Limb (tissue), 2 donors: ENCODE data around the gene IPO5.

Source experiments
- DNase-seq, 2 donors: peaks; one replicate each; pipeline ENCODE4 v3.0.0-alpha.2; 2016; ENCODE audit errors: extremely low spot score in 2 of 2

IPO5 gene

DNA sequence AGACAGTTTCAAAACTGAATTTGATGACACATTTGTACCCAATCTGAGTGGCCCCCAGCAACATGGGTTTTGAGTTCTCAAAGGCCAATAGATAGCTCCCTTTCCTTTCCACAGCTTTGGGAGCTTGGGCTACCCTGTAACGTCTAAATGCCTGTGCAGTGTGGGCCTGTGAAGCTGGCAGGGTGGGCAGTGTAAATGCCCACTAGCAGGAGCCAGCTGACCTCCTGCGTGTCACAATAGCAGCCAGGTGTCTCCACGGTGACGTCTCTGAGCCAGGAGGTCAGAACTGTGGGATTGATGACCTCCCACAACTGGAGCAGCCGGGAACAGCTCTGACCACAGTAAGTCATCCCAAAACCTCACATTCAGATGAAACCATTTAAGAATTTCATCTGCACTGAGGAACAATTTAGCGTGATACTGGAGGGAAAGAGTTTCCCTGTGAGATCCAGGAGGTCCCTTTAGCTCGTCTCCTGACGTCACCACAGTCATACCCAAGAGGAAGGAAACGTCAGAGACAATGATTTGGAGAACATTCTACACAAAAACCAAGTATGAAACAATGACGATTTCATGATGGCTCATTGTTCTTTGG is at the start of gene IPO5:
IPO5 (plus strand) TSS at position 300 of the 595 bp plus-strand sequence. CDS start 23,022 bp downstream, outside the sequence.
- no peak for DNase-seq

DNA sequence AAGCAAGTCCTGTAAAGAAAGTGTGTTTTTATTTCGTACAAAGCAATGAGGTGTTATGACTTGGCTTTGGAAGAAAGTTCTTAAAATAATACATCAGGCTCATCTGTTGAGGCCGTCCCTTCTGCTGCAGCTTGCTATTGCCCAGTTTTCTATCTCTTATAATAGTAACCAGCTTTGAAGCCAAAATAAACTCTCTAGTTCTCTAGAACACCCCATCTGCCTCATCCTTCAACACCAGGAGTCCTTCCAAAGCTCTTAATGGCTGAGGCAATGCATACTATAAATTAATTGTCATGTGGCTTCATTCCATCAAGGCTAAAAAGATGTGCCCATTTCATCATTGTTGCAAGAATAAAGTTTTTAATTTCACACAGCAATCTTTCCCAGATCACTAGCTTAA is 49.4 kb upstream of the IPO5 start:
- no peak for DNase-seq

DNA sequence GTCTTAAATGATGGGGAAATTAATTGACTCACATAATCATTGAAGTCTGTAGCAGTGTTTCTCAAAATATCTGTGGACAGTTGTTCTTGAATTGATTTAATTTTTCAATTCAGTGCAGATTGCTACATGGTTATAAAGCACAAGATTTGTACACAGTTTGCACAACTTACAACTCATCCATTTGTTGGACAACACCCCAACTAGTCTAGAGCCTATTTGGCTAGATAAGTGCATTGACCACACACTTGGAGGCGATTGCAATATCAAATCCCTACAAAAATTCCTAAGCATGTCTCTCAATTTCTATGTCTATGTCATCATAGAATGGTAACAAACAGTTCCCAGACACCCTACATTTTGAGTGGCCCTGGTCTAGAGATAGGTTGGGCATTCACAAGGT is 48.0 kb upstream of the IPO5 start:
- no peak for DNase-seq

DNA sequence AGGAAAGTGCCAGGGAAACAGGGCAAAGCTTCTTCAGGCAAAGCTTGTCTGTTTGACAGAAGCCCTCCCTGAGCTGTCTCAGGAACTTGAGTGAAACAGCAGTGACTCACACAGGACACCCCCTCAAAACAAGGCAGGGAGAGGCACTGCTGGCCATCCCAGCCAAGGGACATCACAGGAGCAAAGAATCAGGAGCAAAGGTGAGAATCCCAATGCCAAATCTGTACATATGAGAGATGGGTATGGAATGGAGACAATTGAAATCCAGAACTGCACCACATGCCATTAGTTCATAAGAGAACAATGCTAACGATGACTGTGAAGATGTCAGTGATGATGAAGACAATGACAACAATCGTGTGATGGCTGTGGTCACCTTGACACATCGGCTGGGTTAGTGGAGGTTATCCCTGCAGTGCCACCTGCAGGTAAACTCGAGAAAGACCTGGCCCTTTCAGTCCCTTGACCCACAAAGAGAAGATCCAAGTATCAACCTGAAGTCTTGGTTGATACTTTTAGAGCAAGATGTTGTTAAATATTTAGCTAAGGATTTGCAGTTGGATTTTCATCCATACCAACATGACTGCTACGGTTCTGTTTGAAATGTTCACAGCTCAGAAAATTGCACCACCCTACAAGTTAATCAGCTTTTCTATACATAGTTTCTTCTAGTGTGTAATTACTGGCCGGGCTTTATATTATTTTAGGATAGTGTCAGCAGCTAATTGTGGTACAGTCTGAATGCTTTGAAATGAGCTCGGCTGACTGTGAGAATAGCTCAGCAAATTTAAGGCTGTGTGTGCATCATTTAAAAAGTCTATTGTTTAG is 42.0 kb upstream of the IPO5 start:
- DNase-seq: no peak

DNA sequence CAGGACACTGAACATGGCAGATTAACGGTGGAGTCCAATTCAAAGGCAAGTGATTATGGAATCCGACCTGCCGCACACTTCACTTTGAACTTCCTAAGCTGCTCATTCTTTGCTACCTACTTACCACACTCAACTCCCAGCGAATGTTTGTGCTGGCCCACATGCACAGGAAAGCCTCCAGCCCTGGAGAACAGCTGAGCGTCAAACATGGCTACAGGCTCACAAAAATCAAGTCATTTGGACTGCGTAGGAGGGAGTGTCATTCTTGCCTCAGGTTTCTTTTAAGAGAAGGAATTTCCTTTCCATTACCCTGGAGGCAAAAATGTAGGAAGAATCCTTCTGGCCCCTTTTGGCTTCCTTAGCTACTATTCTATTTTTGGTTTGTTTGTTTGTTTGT is 41.3 kb upstream of the IPO5 start:
- DNase-seq: no peak

DNA sequence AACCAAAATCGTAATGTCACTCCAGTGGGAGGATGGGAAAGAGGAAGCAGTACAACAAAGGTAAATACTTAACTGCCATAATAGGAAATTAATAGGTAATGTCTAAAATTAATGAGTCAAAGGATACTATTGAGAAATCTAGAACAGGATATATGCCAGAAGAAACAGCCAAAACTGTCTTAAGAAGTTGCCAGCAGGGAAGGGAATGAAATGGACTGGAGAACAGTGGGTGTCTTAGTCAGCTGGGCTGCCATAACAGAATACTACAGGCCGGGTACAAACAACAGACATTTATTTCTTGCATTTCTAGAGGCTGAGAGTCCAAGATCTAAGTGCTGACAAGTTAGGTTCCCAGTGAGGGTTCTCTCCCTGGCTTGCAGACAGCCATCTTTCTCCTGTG is 40.3 kb upstream of the IPO5 start:
- no peak for DNase-seq

DNA sequence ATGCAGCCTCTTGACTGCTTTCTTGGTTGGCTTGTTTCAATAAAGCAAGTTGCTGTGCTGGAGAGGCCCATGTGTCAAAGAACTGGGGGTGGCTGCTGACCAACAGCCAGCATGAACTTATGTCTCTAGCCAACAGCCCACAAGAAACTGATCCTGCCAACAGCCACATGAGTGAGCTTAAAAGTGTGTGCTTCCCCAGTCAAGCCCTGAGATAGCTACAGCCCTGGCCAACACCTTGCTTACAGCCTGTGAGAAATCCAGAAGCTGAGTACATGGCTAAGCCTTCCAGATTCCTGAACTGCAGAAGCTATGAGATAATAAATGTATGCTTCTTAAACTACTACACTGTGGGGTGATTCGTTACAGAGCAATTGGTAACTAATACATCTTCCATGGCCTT is 38.9 kb upstream of the IPO5 start:
- DNase-seq: no peak

DNA sequence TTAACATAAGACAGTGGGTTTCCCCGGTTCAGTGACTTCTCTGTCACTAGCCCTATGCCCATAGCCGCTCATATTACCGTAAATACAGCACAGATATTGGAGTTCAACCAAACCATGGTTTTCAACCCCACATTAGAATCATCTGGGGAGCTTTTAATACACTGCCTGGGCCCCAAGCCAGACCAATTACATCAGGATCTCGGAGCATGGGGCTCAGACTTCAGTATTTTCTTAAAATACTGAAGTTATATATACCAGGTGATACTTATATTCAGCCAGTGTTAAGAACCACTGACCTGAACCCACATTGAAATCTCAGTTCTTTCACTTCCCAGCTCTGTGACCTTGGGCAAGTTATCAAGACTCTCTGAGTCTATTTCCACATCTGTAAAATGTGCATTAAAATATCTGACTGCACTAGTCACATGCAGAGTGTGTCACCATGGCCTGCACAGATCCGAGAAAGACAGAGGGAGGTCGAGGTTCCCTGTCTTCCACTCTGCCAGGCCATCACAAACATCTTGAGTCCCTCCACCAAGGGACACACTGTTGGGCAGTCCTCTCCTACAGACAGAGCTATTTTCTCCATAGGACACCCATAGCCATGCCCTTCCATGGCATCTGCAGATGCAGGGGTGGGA is 32.2 kb upstream of the IPO5 start:
- DNase-seq: peak; percentile 61 to 74

DNA sequence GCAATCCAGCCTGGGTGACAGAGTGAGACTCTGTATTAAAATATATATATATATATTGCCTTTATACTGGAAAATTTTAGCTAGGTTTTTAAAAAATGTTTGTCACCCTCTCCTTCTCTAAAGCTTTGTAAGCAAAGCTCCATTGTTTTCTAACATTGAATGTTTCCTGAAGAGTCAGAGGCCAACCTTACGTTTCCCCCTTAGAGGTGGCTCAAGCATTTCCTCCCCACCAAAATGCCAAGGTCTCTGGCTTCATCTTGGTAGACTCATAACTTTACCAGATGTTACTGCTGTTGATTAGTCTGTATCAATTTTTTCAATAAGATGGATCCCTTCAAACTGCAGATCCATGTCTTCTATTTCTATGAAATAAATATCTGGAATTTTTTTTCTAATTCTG is 25.2 kb upstream of the IPO5 start:
- DNase-seq: no peak

DNA sequence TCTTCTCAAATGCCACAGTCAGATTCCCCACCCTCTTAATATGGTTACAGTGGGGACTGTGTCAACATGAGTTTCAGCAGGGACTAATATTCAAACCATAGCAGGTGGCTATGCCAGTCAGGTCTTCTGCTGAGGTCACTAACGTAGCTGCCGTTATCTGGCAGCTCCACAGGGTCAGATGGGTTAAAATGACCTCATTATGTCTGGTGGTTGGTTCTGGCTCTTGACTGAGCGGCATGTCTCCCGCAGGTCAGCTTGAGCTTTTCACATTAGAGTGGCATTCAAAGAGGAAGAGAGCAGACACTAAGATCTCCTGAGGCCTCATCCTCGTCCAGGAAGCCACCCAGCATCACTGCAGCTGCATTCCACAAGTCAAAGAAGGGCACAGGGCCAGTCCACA is 21.4 kb upstream of the IPO5 start:
- no peak for DNase-seq

DNA sequence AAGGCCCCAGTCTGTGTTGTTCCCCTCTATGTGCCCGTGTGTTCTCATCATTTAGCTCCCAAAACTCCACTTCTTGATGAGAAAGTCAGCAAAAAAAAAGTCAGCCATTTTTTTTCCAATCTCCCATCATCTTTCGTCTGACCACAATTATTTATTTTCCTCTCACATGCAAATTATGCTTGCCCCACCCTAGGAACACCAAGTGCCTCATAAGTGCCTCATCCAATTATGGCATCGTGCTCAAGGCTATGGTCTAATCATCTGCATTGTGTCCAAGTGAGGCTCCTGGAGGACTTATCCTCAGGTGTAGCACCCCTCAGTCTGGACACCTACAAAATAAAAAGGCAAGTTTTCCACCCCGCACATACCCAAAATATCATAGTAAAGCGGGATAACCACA is 20.8 kb upstream of the IPO5 start:
- DNase-seq: no peak

DNA sequence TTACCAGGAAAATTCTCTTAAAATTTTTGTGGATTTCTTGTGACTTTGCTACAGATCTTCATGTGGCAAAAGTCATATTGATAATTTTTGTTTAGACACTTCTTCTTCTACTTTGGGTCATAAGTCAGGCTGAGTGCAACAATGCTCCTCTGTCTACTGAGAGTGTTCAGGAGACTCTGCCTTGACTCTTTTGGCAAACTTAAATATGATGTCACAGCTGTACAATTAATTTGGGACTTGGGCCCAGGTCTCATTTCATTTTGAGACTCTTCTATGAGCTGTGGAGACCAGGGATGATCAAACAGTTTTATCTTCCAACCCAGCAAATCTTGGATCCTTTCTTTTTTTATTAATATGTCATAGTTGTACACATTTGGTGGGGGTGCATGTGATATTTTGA is 19.7 kb upstream of the IPO5 start:
- DNase-seq: no peak

DNA sequence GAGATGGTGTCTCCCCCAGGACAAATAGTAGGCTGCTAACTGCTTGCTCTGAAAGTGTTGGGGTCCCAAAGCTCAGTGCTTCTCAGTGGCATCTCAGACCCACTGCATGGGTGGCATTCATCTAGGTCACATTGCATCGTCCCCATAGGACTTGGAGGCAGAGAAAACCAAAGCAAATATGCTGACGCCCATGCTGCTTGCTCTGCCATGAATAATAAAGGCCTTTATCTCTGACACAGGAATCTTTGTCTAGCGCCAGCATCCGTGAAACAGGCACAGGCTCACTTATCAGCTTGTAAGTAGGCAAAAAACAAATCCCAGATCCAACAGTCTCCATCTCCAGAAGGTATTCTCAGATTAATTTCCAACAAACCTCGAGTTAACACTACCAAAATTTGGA is 18.9 kb upstream of the IPO5 start:
- no peak for DNase-seq

DNA sequence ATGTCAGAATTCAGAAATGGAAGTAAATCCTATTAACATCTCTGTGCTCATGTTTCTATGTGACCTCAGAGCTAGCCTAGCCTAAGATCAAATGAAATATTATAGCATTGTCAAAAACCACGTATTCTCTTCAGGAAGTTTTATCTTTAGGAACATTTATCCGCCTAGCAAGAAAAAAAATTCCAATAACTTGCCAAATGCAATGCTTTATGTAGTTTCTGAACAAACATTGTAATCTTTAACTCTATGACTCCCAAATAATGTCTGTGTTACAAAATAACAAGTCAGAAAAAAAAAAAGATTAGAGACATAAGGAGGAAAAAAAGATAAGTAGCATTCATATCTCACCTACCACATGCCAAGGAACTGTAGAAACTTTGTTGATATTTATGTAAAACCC is 18.4 kb upstream of the IPO5 start:
- DNase-seq: no peak

DNA sequence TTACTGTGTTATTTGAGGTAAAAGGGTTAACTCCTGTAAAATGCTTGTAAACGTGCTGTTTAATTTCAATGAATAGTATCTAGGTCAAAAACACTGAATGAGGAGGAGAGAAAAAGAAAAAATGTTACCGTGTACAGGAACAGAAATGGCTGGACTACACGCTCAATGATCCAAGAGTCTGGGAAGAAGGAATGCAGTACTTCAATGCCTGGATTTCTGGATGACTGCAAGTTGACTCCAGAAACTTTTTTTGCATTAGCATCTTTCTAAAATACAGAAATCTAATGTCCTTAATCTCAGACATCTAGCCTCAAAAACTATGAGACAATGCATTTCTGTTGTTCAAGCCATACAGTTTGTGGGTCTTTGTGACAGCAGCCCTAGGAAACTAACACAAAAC is 17.4 kb upstream of the IPO5 start:
- DNase-seq: no peak

DNA sequence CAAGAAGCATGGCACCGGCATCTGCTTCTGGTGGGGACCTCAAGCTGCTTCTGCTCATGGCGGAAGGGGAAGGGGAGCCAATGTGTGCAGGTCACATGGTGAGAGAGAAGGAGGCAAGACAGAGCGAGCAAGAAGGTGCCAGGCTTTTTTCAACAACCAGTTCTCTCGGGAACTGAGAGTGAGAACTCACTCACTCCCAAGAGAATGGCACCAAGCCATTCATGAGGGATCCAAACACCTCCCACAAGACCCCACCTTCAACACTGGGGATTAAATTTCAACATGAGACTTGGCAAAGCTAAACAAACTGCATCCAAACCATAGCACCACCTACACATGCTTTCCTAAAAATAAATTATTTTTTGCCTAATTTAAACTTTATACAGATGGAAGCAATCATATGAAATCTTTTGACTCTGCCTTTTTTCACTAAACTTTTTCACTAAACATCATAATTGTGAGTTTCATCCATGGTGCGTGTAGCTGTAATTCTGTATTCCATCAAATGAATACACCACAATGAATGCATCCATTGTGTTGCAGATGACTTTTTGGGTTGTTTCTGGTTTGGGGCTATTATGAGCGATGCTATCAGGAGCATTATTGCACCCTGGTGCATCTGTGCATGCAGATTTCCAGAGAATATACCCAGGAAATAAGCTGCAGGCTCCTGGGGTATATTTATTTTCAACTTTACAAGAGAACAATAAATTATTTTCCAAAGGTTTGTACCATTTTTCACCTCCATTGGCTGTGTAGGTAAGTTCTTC is 14.6 kb upstream of the IPO5 start:
- DNase-seq: no peak

DNA sequence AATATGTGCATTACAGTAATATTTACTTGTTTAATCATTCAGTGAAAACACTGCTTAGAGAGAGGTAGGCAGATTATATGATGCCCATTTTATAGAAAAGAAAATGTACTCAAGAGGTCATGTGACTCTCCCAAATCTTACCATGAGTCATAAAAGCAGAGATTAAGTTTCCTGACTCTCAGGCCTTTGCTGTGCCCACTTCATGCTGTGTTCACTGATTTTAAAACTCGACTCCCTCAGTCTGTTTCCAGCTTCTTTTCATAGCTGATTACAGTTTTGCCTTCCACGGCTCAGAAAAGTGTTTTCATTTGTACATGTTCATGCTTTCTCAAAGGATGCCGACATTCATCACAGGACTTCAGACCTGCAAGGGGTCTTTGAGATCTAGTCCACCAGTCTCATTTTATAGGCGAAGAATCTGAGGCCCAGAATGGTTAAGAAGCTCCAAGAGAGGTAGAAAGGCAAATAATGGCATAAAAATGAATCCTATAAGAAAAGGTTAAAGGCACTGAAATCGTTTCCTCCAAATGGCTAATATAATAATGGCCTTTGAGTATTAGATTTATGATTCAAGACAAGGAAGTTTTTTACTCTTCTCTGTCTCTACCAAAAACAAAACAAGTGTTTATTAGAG is 9.0 kb upstream of the IPO5 start:
- DNase-seq: no peak

DNA sequence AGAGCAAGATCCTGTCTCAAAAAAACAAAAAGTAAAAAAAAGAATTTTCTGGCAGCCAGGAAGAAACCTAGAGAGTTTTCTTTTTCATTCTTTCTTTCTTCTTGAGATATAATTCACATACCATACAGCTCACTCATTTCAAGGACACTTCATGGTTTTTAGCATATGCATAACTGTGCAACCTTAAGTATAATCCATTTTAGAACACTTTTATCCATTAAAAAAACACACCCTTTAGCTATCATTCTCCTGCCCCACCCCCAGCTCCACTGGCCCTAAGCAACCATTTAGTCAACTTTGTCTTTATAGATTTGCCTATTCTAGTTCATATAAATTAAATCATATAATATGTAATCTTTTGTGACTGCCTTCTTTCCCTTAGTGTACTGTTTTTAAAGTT is 8.1 kb upstream of the IPO5 start:
- no peak for DNase-seq

DNA sequence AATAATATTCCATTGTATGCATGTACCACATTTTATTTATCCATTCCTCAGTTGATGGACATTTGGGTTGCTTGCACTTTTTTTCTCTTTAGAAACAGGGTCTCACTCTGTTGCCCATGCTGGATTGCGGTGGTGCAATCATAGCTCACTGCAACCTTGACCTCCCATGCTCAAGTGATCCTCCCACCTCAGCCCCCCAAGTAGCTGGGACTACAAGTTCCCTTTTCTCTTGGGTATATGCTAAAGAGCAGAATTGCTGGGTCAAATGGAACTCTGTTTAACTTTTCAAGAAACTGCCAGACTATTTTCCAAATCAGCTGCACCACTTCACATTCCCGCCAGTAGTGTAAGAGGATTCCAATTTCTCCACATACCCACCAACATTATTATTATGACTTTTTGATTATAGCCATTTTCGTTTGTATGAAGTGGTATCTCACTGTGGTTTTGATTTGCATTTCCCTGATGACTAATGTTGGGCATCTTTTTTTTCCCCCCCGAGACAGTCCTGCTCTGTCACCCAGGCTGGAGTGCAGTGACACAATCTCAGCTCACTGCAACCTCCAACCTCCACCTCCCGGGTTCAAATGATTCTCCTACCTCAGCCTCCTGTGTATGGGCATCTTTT is 7.6 kb upstream of the IPO5 start:
- DNase-seq: no peak

DNA sequence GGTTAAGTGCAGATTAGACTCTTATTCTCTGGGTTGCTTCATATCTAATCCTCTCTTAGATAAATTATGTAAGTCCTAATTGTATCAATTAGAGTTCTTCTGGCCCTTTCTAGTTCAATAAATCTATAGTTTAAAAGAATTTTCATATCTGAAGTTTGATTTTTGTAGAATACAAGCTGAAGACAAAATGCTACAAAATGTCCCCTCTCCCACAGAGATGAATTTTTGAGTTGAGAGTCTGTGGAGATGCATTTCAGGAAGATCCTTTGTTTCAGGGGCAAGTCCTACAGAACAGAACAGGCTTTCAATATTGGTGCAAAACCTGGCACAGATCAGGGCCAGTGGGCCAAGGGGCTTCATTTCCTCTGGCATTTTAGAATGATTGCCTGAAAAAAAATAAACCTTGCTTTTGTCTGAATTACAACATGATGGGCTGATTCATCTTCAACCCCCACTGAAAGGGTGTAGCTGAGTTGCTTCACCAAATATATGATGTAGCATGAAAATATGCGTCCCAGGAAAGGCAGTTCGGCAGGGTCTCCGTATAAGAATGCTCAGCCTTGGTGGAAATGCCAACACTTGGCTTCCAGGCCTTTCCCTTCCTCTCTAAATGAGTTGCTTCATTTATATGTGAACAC is 6.4 kb upstream of the IPO5 start:
- DNase-seq: no peak

DNA sequence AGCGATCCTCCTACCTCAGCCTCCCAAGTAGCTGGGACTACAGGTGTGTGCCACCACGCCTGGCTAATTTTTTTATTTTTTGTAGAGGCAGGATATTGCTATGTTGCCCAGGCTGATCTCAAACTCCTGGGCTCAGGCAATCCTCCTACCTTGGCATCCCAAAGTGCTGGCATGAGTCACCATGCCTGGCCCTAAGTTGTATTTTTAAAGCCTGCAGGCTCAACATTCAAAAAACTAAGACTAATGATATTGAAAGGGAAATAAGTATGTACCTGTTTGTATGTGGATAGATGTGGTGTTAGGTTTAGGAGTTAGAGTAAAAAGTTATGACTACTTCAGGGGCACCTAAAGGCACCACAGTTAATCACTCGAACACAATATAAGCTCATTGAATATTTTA is 5.4 kb upstream of the IPO5 start:
- DNase-seq: no peak
